Uterus (tissue), 2 donors: ENCODE measurements around the gene ARPP19.

Experiments used
- CTCF ChIP-seq, 4 experiments: fragments of 200-600 bp in 2 of 4; fragments of 450-650 bp in 2 of 4; sonication (generic) in 2 of 4; IDR thresholded peaks; one replicate each; pipeline ENCODE4 v1.5.1; 2016 to 2019; ENCODE audit warnings: antibody characterized with exemption in 4 of 4, mild to moderate bottlenecking in 2 of 4, moderate library complexity in 1 of 4
- POLR2A ChIP-seq, 2 donors: fragments of 450-650 bp; IDR thresholded peaks; one replicate each; pipeline ENCODE4 v1.6.1; 2016; ENCODE audit warnings: antibody characterized with exemption in 2 of 2, mild to moderate bottlenecking in 1 of 2, moderate library complexity in 1 of 2

GRCh38 chr15:52502608-52503007 lies 66.2 kb downstream of the ARPP19 start:
- TF ChIP-seq CTCF (IDR thresholded peaks at IDR 0.05) (no peak), POLR2A (IDR thresholded peaks at IDR 0.05) (no peak)
